HepG2 (cell line): ENCODE results near the gene MPP3. TPM values are rescaled to one million over a fixed set of nuclear protein-coding genes. Genes with fewer than 3 reads are reported as not detected.

Source experiments
- ADNP ChIP-seq: sonication (generic); formaldehyde crosslinking; IDR thresholded peaks from 2 replicates; pipeline ENCODE4 v1.4.0; 2020; ENCODE audit warnings: missing genetic modification reagents
- DMAP1 ChIP-seq: IDR thresholded peaks from 2 replicates; pipeline ENCODE4 v1.6.1; 2016
- FOXK2 ChIP-seq: fragments of 450-650 bp; IDR thresholded peaks from 2 replicates; pipeline ENCODE4 v1.6.1; 2016
- FOXO4 ChIP-seq: sonication (generic); formaldehyde crosslinking; conservative IDR thresholded peaks from 2 replicates; pipeline ENCODE4 v1.8.1; 2023; ENCODE audit warnings: missing genetic modification reagents
- GLMP ChIP-seq: sonication (generic); formaldehyde crosslinking; IDR thresholded peaks from 2 replicates; pipeline ENCODE4 v1.9.0; 2021; ENCODE audit warnings: missing genetic modification reagents, mild to moderate bottlenecking, borderline replicate concordance
- GMEB1 ChIP-seq: sonication (generic); formaldehyde crosslinking; IDR thresholded peaks from 2 replicates; pipeline ENCODE4 v1.5.1; 2020; ENCODE audit warnings: missing genetic modification reagents, mild to moderate bottlenecking, borderline replicate concordance
- PTBP1 ChIP-seq: fragments of 200-400 bp; formaldehyde crosslinking; IDR thresholded peaks from 2 replicates; pipeline ENCODE4 v1.6.1; 2018; ENCODE audit warnings: low read length, low read depth; ENCODE audit not compliant: poor library complexity, severe bottlenecking
- REL ChIP-seq: sonication (generic); formaldehyde crosslinking; conservative IDR thresholded peaks from 2 replicates; pipeline ENCODE4 v1.8.0; 2022; ENCODE audit warnings: mild to moderate bottlenecking, missing genetic modification reagents, moderate library complexity
- REST ChIP-seq, 2 experiments: IDR thresholded peaks; 2 replicates each; pipeline ENCODE4 v1.6.1; 2011 to 2012; ENCODE audit warnings: low read length in 2 of 2, borderline replicate concordance in 1 of 2, low read depth in 1 of 2, mild to moderate bottlenecking in 1 of 2, moderate library complexity in 1 of 2
- REXO4 ChIP-seq: sonication (generic); formaldehyde crosslinking; IDR thresholded peaks from 2 replicates; pipeline ENCODE4 v1.8.0; 2022; ENCODE audit warnings: missing genetic modification reagents, mild to moderate bottlenecking, borderline replicate concordance
- SKI ChIP-seq: fragments of 450-650 bp; IDR thresholded peaks from one replicate; pipeline ENCODE4 v1.6.1; 2018; ENCODE audit warnings: mild to moderate bottlenecking; ENCODE audit not compliant: partially characterized antibody
- ZEB1 ChIP-seq: IDR thresholded peaks from 2 replicates; pipeline ENCODE4 v1.6.1; 2012; ENCODE audit warnings: mild to moderate bottlenecking, low read depth, inconsistent platforms; ENCODE audit not compliant: insufficient replicate concordance
- ZFP62 ChIP-seq: sonication (generic); formaldehyde crosslinking; IDR thresholded peaks from 2 replicates; pipeline ENCODE4 v1.4.0; 2020; ENCODE audit warnings: missing genetic modification reagents
- ZNF337 ChIP-seq: sonication (generic); formaldehyde crosslinking; IDR thresholded peaks from 2 replicates; pipeline ENCODE4 v1.5.1; 2020; ENCODE audit warnings: missing genetic modification reagents, low read depth, mild to moderate bottlenecking, borderline replicate concordance
- ZNF414 ChIP-seq: sonication (generic); formaldehyde crosslinking; IDR thresholded peaks from 2 replicates; pipeline ENCODE4 v1.5.0; 2020; ENCODE audit warnings: missing genetic modification reagents
- ZNF577 ChIP-seq: sonication (generic); formaldehyde crosslinking; IDR thresholded peaks from 2 replicates; pipeline ENCODE4 v1.4.0; 2020; ENCODE audit warnings: mild to moderate bottlenecking, low read depth, missing genetic modification reagents, borderline replicate concordance
- ZNF580 ChIP-seq: IDR thresholded peaks from 2 replicates; pipeline ENCODE4 v1.6.1; 2016; ENCODE audit warnings: low read depth, borderline replicate concordance
- ZNF768 ChIP-seq: sonication (generic); formaldehyde crosslinking; IDR thresholded peaks from 2 replicates; pipeline ENCODE4 v1.4.0; 2020; ENCODE audit warnings: missing genetic modification reagents
- polyA plus RNA-seq, 8 experiments: library from polyadenylated mRNA; depleted of rRNA in 3 of 8; stranded (reverse) in 7 of 8; unstranded in 1 of 8; fragments of >200 nt; fragmentation: Illumina TruSeq in 4 of 8; extraction: Trizol in 4 of 8; gene quantifications; 2 replicates each; pipeline versions ENCODE4 v1.2.1 to v1.2.3, GENCODE V29; 2011 to 2016; ENCODE audit warnings: low read depth in 4 of 8, missing spikeins in 1 of 8, mixed read lengths in 1 of 8; ENCODE audit not compliant: insufficient read depth in 1 of 8
- total RNA-seq, 5 experiments: library from RNA; depleted of rRNA; stranded (reverse); fragments of >200 nt; fragmentation: Illumina TruSeq; extraction: Trizol; gene quantifications; 2 replicates each; pipeline ENCODE4 v1.2.3, GENCODE V29; 2016; ENCODE audit warnings: low read depth in 1 of 5

Gene MPP3
- total and polyA plus RNA-seq, 2 of the 13 experiments (the other 11 are each of a cell fraction or from before 2014, with no cell fraction given): 0.91 to 1.8 TPM

- TF ChIP-seq REST (IDR thresholded peaks at IDR 0.05; ENCODE audit: borderline replicate concordance in 1 of 2, low read depth in 1 of 2, low read length in 2 of 2) (0 out of 4 replicates have a peak, but pooled peaks of 1 of the 2 experiments have one; percentile 23), ZEB1 (no peak), FOXK2 (no peak), FOXO4 (CRISPR knock-in tag) (no peak), GMEB1 (CRISPR knock-in tag) (peak; percentile 57), ZFP62 (0 out of 2 replicates have a peak, but pooled peaks have one; percentile 55), ZNF577 (no peak), REL (CRISPR knock-in tag) (0 out of 2 replicates have a peak, but pooled peaks have one; percentile 31), ADNP (CRISPR knock-in tag) (no peak), ZNF337 (CRISPR knock-in tag) (peak; percentile 45; the same call in 1 of the 2 replicates), GLMP (CRISPR knock-in tag) (no peak), SKI (peak; percentile 51), ZNF414 (CRISPR knock-in tag) (peak; percentile 90), DMAP1 (CRISPR knock-in tag) (peak; percentile 93), ZNF768 (CRISPR knock-in tag) (no peak; the same call in 1 of the 2 replicates), PTBP1 (peak; percentile 64), ZNF580 (CRISPR knock-in tag) (peak; percentile 47), REXO4 (no peak)
These were observed 54.4 kb downstream of the MPP3 start, which contains the start of gene DUSP3 (continued) for GRCh38 chr17:43778337-43779144.
